GM12878 (cell line): ENCODE data around the gene AFTPH. TPM values are rescaled to one million over a fixed set of nuclear protein-coding genes. Genes with fewer than 3 reads are reported as not detected.

Experiments used
- ATAC-seq: fragments of 200-7000 bp; cut with Tn5 transposase; 3 replicates; pipeline ENCODE4 v1.9.1; 2020; ENCODE audit warnings: mild to moderate bottlenecking, moderate library complexity
- BruUV-seq: library from RNA; stranded (reverse); fragments of 400-500 nt; replicated peaks from 2 replicates; lab custom pipeline; 2021; lab: Mats Ljungman, UMichigan
- CTCF ChIA-PET: fragments of 300-600 bp; sonication (Branson Sonifier 250); formaldehyde crosslinking; extraction: SDS; loops from one replicate; lab custom pipeline; 2021; ENCODE audit warnings: inconsistent platforms; lab: Yijun Ruan, JAX
- POLR2A ChIA-PET: fragments of 350-600 bp; formaldehyde crosslinking; extraction: SDS; loops from one replicate; lab custom pipeline; 2021; ENCODE audit warnings: inconsistent platforms; lab: Charles Lee
- RAD21 ChIA-PET: fragments of 300-600 bp; sonication (Branson Sonifier 250); formaldehyde crosslinking; loops from one replicate; lab custom pipeline; 2023; ENCODE audit warnings: antibody characterized with exemption; ENCODE audit not compliant: unreplicated experiment; lab: Charles Lee
- SMC1A ChIA-PET: fragments of 300-600 bp; sonication (Branson Sonifier 250); formaldehyde crosslinking; loops from one replicate; lab custom pipeline; 2023; ENCODE audit not compliant: unreplicated experiment, uncharacterized antibody; lab: Charles Lee
- DNase-seq: peaks from one replicate; pipeline ENCODE4 v3.0.0-alpha.2; 2011; ENCODE audit warnings: low read depth, low spot score
- FAIRE-seq: peaks from 3 replicates; lab custom pipeline; 2011; peaks lifted over from hg19 to GRCh38; lab: Jason Lieb, UNC
- H2AFZ ChIP-seq: 2 replicates; pipeline ENCODE4 v1.6.0; 2011; ENCODE audit warnings: low read depth, low read length, control low read depth; ENCODE audit not compliant: control insufficient read depth
- H3K27ac ChIP-seq: 2 replicates; pipeline ENCODE4 v1.5.1; 2011; ENCODE audit warnings: control low read depth; ENCODE audit not compliant: control insufficient read depth, insufficient read depth
- H3K27me3 ChIP-seq, 2 experiments: replicated peaks in 1 of 2; 2 replicates each; pipeline versions ENCODE4 v1.6.0 to v1.6.1; 2011; ENCODE audit warnings: low read length in 1 of 2; ENCODE audit not compliant: control insufficient read depth in 2 of 2, insufficient read depth in 2 of 2
- H3K36me3 ChIP-seq, 2 experiments: 2 replicates each; pipeline ENCODE4 v1.5.1; 2011; ENCODE audit warnings: low read length in 1 of 2; ENCODE audit not compliant: control insufficient read depth in 2 of 2, insufficient read depth in 2 of 2
- H3K4me1 ChIP-seq: 2 replicates; pipeline ENCODE4 v1.6.1; 2011; ENCODE audit warnings: mild to moderate bottlenecking, low read length, moderate library complexity, mixed read lengths; ENCODE audit not compliant: control insufficient read depth, insufficient read depth
- H3K4me2 ChIP-seq: 2 replicates; pipeline ENCODE4 v1.6.0; 2011; ENCODE audit warnings: control low read depth; ENCODE audit not compliant: control insufficient read depth, insufficient read depth
- H3K4me3 ChIP-seq: fragments of 200-600 bp; sonication (generic); 2 replicates; pipeline ENCODE4 v1.5.1; 2016
- H3K79me2 ChIP-seq: 2 replicates; pipeline ENCODE4 v1.6.0; 2011; ENCODE audit warnings: low read length; ENCODE audit not compliant: control insufficient read depth, insufficient read depth
- H3K9ac ChIP-seq: 2 replicates; pipeline ENCODE4 v1.8.0; 2011; ENCODE audit warnings: low read length, control low read depth, mixed read lengths; ENCODE audit not compliant: control insufficient read depth, insufficient read depth
- H3K9me3 ChIP-seq: replicated peaks from 3 replicates; pipeline ENCODE4 v1.5.1; 2011; ENCODE audit warnings: mild to moderate bottlenecking, low read length; ENCODE audit not compliant: control insufficient read depth, insufficient read depth
- H4K20me1 ChIP-seq: 2 replicates; pipeline ENCODE4 v1.6.0; 2011; ENCODE audit not compliant: control insufficient read depth, insufficient read depth
- BACH1 ChIP-seq: fragments of 450-650 bp; IDR thresholded peaks from 2 replicates; pipeline ENCODE4 v1.6.1; 2017; ENCODE audit warnings: mild to moderate bottlenecking, borderline replicate concordance
- POLR2A ChIP-seq: IDR thresholded peaks from 2 replicates; pipeline ENCODE4 v1.6.1; 2011; ENCODE audit warnings: low read depth, mild to moderate bottlenecking, low read length
- WRNIP1 ChIP-seq: IDR thresholded peaks from 2 replicates; pipeline ENCODE4 v1.6.1; 2011; ENCODE audit warnings: low read depth, low read length, improper control_type of control experiment, borderline replicate concordance
- WGBS: methylation state at CpG from one replicate; pipeline ENCODE4 v1.1.6; 2016; ENCODE audit warnings: low lambda C conversion rate; ENCODE audit not compliant: insufficient replicate concordance, insufficient coverage; ENCODE audit errors: missing lambda C conversion rate; 5-methylcytosine and 5-hydroxymethylcytosine counted together
- in situ Hi-C: fragments of 300-500 bp; cut with MboI; formaldehyde crosslinking; loops from 9 replicates; pipeline ENCODE4 v1.14.3; 2018; ENCODE audit warnings: mixed read lengths
- intact Hi-C: fragments of 100-400 bp; cut with micrococcal nuclease; formaldehyde crosslinking; loops from one replicate; pipeline ENCODE4 v1.14.2; 2022; ENCODE audit not compliant: unreplicated experiment
- microRNA-seq: library from miRNA; unstranded; fragments of <30 nt; microRNA quantifications from one replicate; pipeline ENCODE4, GENCODE V29; 2018
- polyA plus RNA-seq, 11 experiments: library from polyadenylated mRNA; depleted of rRNA in 4 of 11; unstranded in 6 of 11; stranded (reverse) in 5 of 11; fragments of >200 nt; fragmentation: Nextera tagmentation in 4 of 11; fragmentation: Illumina TruSeq in 1 of 11; extraction: Ambion mirVana in 4 of 11; extraction: Trizol in 1 of 11; gene quantifications; 1 replicate in 1 of 11; 2 replicates in 10 of 11; pipeline versions ENCODE4 v1.2.1 to v1.2.3, GENCODE V29; 2011 to 2016; ENCODE audit warnings: inconsistent platforms in 2 of 11, missing spikeins in 2 of 11, low read depth in 1 of 11
- small RNA-seq: library from RNA; depleted of rRNA; stranded (forward); fragments of <200 nt; gene quantifications from one replicate; pipeline ENCODE3, GENCODE V24; 2014
- total RNA-seq, 4 experiments: library from RNA; depleted of rRNA in 3 of 4; stranded (reverse); fragments of >200 nt in 3 of 4; fragmentation: Illumina TruSeq in 1 of 4; extraction: Trizol in 1 of 4; gene quantifications; 2 replicates each; pipeline versions ENCODE4 v1.2.1 to v1.2.3, GENCODE V29; 2013 to 2021

The AFTPH gene
- total and polyA plus RNA-seq, 10 of the 15 experiments (the other 5 are each of a cell fraction or from before 2014, with no cell fraction given), result 25.6 to 77.3 (median 39.5) TPM

DNA sequence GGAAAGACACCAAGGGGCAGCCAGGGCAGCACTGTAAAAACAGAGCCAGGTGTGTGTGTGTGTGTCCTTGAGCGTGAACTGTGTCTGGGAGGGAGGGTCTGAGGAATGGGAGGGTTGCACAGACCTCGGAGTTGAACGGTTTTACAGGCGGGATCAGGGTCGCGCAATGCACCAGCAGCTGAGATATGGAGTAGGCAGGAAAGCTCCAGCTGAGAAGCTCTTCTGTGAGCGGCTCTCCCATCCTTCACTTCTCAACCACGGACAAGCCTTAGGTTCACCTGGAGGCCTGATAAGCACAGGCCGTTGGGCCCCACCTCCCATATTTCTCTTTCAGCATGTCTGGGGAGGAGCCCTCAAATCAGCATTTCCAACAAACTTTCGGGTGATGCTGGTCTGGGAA is 117.5 kb downstream of the AFTPH start:
- SMC1A ChIA-PET, result interaction anchor here (0.9 to 33.0 kb wide), 6 partner anchors 12 to 230 kb away, joined by 3 to 945 read pairs (median 36); partner anchors contain the start of gene SERTAD2
- TF ChIP-seq WRNIP1 (peak; percentile 70; the same call in 1 of the 2 replicates), POLR2A (peak; percentile 22; the same call in 1 of the 2 replicates), BACH1 (no peak)
- Histone ChIP-seq H3K79me2 (peaks cover 100% of the 10 kb centered on the region), H3K27me3 (no peaks in the 10 kb centered on the region), H2AFZ (no peak overlapping the region), H3K27ac (peak overlapping the region; percentile 95), H3K9ac (peak overlapping the region; percentile 19; the same call in 1 of the 2 replicates), H3K36me3 (peaks cover 3 to 10% of the 10 kb centered on the region in 2 experiments), H3K4me2 (peak overlapping the region; percentile 70), H3K4me3 (no peak overlapping the region), H3K9me3 (no peaks in the 10 kb centered on the region), H3K4me1 (peaks cover 70% of the 10 kb centered on the region), H4K20me1 (no peaks in the 10 kb centered on the region)
- 70% methylated on average over 10 of the region's 10 CpGs for WGBS
- FAIRE-seq, result no peak
- POLR2A ChIA-PET, result interaction anchor here (0.6 to 10.0 kb wide), 9 partner anchors 11 to 223 kb away, joined by 3 to 131 read pairs (median 6); partner anchors contain the start of gene SERTAD2
- intact Hi-C loops, result no loop called here
- ATAC-seq, result no peak
- CTCF ChIA-PET, result interaction anchor here (0.7 to 6.6 kb wide), 9 partner anchors 8 to 201 kb away, joined by 3 to 48 read pairs (median 18); partner anchors contain the start of genes AFTPH and SERTAD2
- BruUV-seq, result no TSS peak
- in situ Hi-C loops, result loop anchor here (5.0 to 10.0 kb wide), 2 partner anchors 193 to 221 kb away; no protein-coding TSS in a partner anchor
- RAD21 ChIA-PET, result interaction anchor here (0.6 to 15.4 kb wide), 12 partner anchors 12 to 189 kb away, joined by 3 to 514 read pairs (median 18); partner anchors contain the start of genes AFTPH and SERTAD2
- no peak for DNase-seq

Small RNA genes lying within 50 kb of the gene (microRNA-seq; reads per million reads assigned to microRNA genes)
- 1.7 reads per million for gene MIR4434

Small RNA genes lying within 50 kb of the gene (small RNA-seq; reads per million reads assigned to genes)
- gene RNU6-100P, result not detected

Other genes starting within 250 kb of the AFTPH start
- 3.3 and 3.5 TPM in 2 replicates for gene LGALSL, start 70.2 kb upstream of the AFTPH start, total RNA-seq (2014; rRNA removed)
- gene LGALSL, start 70.2 kb upstream of the AFTPH start, total RNA-seq (2014; rRNA removed; fragmentation: Illumina TruSeq; extraction: Trizol), result 5.9 and 6.4 TPM in 2 replicates
- 7.8 and 10.4 TPM in 2 replicates for gene LGALSL, start 70.2 kb upstream of the AFTPH start, total RNA-seq (2021)
- gene LGALSL, start 70.2 kb upstream of the AFTPH start, polyA plus RNA-seq (2011; rRNA removed), result 9.1 and 9.6 TPM in 2 replicates
- 4.9 and 8.7 TPM in 2 replicates for gene LGALSL, start 70.2 kb upstream of the AFTPH start, polyA plus RNA-seq (2014; fragmentation: Illumina TruSeq; extraction: Trizol)
- 1 to 10 TPM; 3.8 to 4.5 TPM for gene LGALSL, start 70.2 kb upstream of the AFTPH start, polyA plus RNA-seq (2014; fragmentation: Nextera tagmentation; extraction: Ambion mirVana)
- 4.7 and 8.5 TPM in 2 replicates for gene LGALSL, start 70.2 kb upstream of the AFTPH start, polyA plus RNA-seq (2014; rRNA removed)
- 1 to 10 TPM; 4.9 to 6.3 TPM for gene LGALSL, start 70.2 kb upstream of the AFTPH start, polyA plus RNA-seq (2016; fragmentation: Nextera tagmentation; extraction: Ambion mirVana)
- 11.5 and 14.4 TPM in 2 replicates for gene SERTAD2, start 129.6 kb downstream of the AFTPH start, total RNA-seq (2014; rRNA removed)
- 12.0 and 12.5 TPM in 2 replicates for gene SERTAD2, start 129.6 kb downstream of the AFTPH start, total RNA-seq (2014; rRNA removed; fragmentation: Illumina TruSeq; extraction: Trizol)
- gene SERTAD2, start 129.6 kb downstream of the AFTPH start, total RNA-seq (2021), result 27.8 and 28.5 TPM in 2 replicates
- 22.5 and 23.5 TPM in 2 replicates for gene SERTAD2, start 129.6 kb downstream of the AFTPH start, polyA plus RNA-seq (2011; rRNA removed)
- 24.8 and 25.0 TPM in 2 replicates for gene SERTAD2, start 129.6 kb downstream of the AFTPH start, polyA plus RNA-seq (2014; fragmentation: Illumina TruSeq; extraction: Trizol)
- 1 to 10 TPM; 7.9 TPM for gene SERTAD2, start 129.6 kb downstream of the AFTPH start, polyA plus RNA-seq (2014; fragmentation: Nextera tagmentation; extraction: Ambion mirVana)
- 28.6 and 28.7 TPM in 2 replicates for gene SERTAD2, start 129.6 kb downstream of the AFTPH start, polyA plus RNA-seq (2014; rRNA removed)
- 10 to 100 TPM; 19.4 to 20.8 TPM for gene SERTAD2, start 129.6 kb downstream of the AFTPH start, polyA plus RNA-seq (2016; fragmentation: Nextera tagmentation; extraction: Ambion mirVana)